ENCODE results near the gene PPP2R2C. TPM values are rescaled to one million over a fixed set of nuclear protein-coding genes. Genes with fewer than 3 reads are reported as not detected.

The PPP2R2C gene
- total RNA-seq = not detected in 2 replicates

DNA sequence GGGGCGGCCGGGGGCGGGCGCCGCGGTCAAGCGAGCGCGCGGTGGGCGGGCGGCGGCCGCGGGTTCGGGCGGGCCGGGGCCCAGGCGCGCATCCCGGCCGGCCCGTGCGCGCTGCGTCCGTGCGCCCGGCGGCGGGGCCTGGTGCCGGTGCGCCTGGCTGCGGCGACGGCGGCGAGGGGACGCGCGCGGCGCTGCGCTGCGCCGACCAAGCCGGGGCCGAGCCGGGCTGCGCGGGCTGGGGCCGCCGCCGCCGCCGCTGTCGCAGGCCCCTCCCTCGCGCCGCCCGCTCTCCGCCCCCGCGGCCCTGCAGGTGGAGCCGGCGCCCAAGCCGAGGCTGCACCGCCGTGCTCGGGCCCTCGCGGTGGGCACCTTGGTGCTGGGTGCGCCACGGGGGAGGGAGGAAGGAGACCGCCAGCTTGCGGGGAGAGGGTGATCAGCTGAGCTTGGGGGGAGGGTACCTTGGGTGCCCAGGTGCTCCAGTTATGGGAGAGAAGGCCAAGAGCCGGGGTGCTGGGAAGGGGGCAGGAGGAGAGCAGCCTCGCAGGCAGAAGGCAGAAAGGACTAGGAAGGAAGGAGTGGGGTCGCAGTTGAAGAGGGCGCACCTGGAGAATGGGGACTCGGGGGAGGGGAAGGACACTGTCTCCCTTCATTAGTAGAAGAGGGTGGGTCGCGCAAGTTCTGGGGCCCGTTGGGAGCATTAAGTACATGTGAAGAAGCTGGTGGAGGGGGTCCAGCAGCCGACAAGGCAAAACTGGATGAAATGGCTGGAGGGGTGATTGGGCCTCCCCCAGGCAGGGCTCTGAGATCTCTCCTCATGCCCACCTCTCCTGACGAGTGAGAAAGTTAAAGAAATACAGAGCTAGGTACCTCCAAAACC is at the start of gene PPP2R2C:
PPP2R2C (minus strand) TSS at position 228 of the 877 bp plus-strand sequence. CDS start 385 bp downstream, outside the sequence.

Other genes starting within 250 kb of the PPP2R2C start
- 24.0 and 27.3 TPM in 2 replicates for gene WFS1, start 202.8 kb downstream of the PPP2R2C start, total RNA-seq
- gene MAN2B2, start 102.6 kb upstream of the PPP2R2C start, total RNA-seq = 13.7 and 20.2 TPM in 2 replicates
- 84.8 and 112 TPM in 2 replicates for gene MRFAP1, start 168.1 kb upstream of the PPP2R2C start, total RNA-seq
- 0.18 and 1.6 TPM in 2 replicates for gene S100P, start 221.3 kb upstream of the PPP2R2C start, total RNA-seq
- 44.8 and 49.6 TPM in 2 replicates for gene MRFAP1L1, start 237.3 kb upstream of the PPP2R2C start, total RNA-seq
- 14.1 and 16.7 TPM in 2 replicates for gene BLOC1S4, start 243.6 kb upstream of the PPP2R2C start, total RNA-seq

Measured in smooth muscle cell of bladder (primary cell).